ENCODE results near the gene FGF19.

DNA sequence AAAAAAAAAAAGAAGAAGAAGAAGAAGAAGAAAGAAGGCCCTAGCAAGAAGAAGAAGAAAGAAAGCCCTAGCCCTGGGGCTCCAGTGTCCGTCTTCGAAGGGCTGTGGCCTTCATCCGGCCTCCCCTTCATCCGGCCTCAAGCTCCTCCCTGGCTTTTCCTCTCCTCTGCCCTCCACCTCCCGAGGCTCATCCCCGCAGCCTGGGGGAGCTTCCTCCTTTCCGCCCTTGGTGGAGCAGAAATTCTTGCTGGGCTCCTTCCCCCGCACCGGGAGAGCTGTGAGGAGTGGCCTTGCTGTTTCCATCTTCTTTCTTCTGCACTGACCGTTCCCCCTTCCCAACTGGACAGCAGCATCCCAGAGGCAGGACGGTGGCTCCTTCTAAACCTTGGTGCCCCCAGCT is 19.2 kb downstream of the FGF19 start:
- TF ChIP-seq CTCF (IDR thresholded peaks at IDR 0.05; ENCODE audit: low read length) (no peak), EZH2 (IDR thresholded peaks at IDR 0.05; ENCODE audit: borderline replicate concordance, low read length) (no peak)
